ENCODE results near the gene ABCC1. TPM values are rescaled to one million over a fixed set of nuclear protein-coding genes. Genes with fewer than 3 reads are reported as not detected.
"Not testable (repeated sequence)": the region's sequence is repeated elsewhere in the genome, so short reads cannot be mapped to it uniquely, and the experiment has no call there.

Gene ABCC1
- total RNA-seq, 4 donors from 2014 or later = 12.1 to 39.2 (median 18.6) TPM

GRCh38 chr16:15952265-15952711 lies 2.9 kb downstream of the ABCC1 start:
- Histone ChIP-seq H3K27ac (peak overlapping the region in 1 of 2 donors; percentile 5), H3K4me1 (peaks cover 0 to 10% of the 10 kb centered on the region in 2 donors), H3K4me3 (no peak overlapping the region), H3K27me3 (no peaks in the 10 kb centered on the region), H3K36me3 (no peaks in the 10 kb centered on the region), H3K9me3 (no peaks in the 10 kb centered on the region)
- intact Hi-C loops (cut with DNase I; ENCODE audit: low total_unique reads) = no loop called here
- no peak for DNase-seq
- TF ChIP-seq CTCF (IDR thresholded peaks at IDR 0.05) (no peak), POLR2A (IDR thresholded peaks at IDR 0.05) (no peak)

DNA sequence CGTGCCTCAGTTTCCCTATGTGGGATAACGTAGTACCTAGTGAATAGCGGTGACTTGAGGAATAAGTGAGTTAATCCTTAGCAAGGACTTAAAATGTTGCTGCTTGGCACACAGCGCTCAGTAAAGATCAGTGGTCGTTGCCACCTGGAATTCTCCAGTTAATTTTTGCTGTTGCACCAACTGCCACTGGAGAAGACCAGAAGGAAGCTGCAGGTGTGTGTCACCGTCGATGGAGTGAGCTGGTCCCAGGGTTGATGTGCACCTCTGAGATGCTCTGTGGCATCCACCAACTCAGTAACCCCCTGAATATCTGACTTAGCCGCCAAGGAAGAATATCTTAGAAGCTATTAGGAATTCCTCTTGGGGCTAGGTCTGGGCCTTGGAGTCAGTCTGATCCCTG lies 4.1 kb downstream of the ABCC1 start:
- Histone ChIP-seq H3K4me1 (peaks cover 0 to 10% of the 10 kb centered on the region in 2 donors), H3K9me3 (no peaks in the 10 kb centered on the region), H3K27me3 (no peaks in the 10 kb centered on the region), H3K27ac (no peak overlapping the region), H3K36me3 (no peaks in the 10 kb centered on the region), H3K4me3 (no peak overlapping the region)
- TF ChIP-seq CTCF (IDR thresholded peaks at IDR 0.05) (no peak), POLR2A (IDR thresholded peaks at IDR 0.05) (no peak)
- DNase-seq = no peak
- intact Hi-C loops (cut with DNase I; ENCODE audit: low total_unique reads) = no loop called here

GRCh38 chr16:15953929-15954813 lies 4.8 kb downstream of the ABCC1 start:
- DNase-seq = no peak
- intact Hi-C loops (cut with DNase I; ENCODE audit: low total_unique reads) = no loop called here
- H3K4me1 ChIP-seq = peaks cover 0 to 6% of the 10 kb centered on the region in 2 donors

GRCh38 chr16:15954814-15955151 lies 5.4 kb downstream of the ABCC1 start:
- TF ChIP-seq CTCF (IDR thresholded peaks at IDR 0.05) = no peak
- TF ChIP-seq POLR2A (IDR thresholded peaks at IDR 0.05) = no peak
- no peaks in the 10 kb centered on the region for H3K36me3 ChIP-seq
- no peak for DNase-seq
- no peaks in the 10 kb centered on the region for H3K27me3 ChIP-seq
- H3K27ac ChIP-seq = no peak overlapping the region
- H3K4me3 ChIP-seq = no peak overlapping the region
- H3K4me1 ChIP-seq = peaks cover 0 to 6% of the 10 kb centered on the region in 2 donors
- intact Hi-C loops (cut with DNase I; ENCODE audit: low total_unique reads) = no loop called here
- no peaks in the 10 kb centered on the region for H3K9me3 ChIP-seq

More at GRCh38 chr16:15953929-15954813, 4.8 kb downstream of the ABCC1 start:
- H3K9me3 ChIP-seq = no peaks in the 10 kb centered on the region
- no peaks in the 10 kb centered on the region for H3K27me3 ChIP-seq
- H3K4me3 ChIP-seq = no peak overlapping the region
- no peak overlapping the region for H3K27ac ChIP-seq
- no peaks in the 10 kb centered on the region for H3K36me3 ChIP-seq
- TF ChIP-seq CTCF (IDR thresholded peaks at IDR 0.05) (no peak), POLR2A (IDR thresholded peaks at IDR 0.05) (no peak)

GRCh38 chr16:15955425-15955824 lies 6.0 kb downstream of the ABCC1 start:
- Histone ChIP-seq H3K4me3 (no peak overlapping the region), H3K9me3 (no peaks in the 10 kb centered on the region)
- intact Hi-C loops (cut with DNase I; ENCODE audit: low total_unique reads) = no loop called here

GRCh38 chr16:15956106-15956505 lies 6.7 kb downstream of the ABCC1 start:
- H3K36me3 ChIP-seq; H3K9me3 ChIP-seq; DNase-seq; H3K4me1 ChIP-seq; H3K27ac ChIP-seq; H3K4me3 ChIP-seq; H3K27me3 ChIP-seq; intact Hi-C loops (cut with DNase I; ENCODE audit: low total_unique reads): not testable (repeated sequence)

More at GRCh38 chr16:15955425-15955824, 6.0 kb downstream of the ABCC1 start:
- Histone ChIP-seq H3K36me3 (no peaks in the 10 kb centered on the region), H3K27me3 (no peaks in the 10 kb centered on the region), H3K27ac (no peak overlapping the region), H3K4me1 (peaks cover 0 to 6% of the 10 kb centered on the region in 2 donors)
- DNase-seq = no peak
- TF ChIP-seq POLR2A (IDR thresholded peaks at IDR 0.05) (no peak), CTCF (IDR thresholded peaks at IDR 0.05) (no peak)
